HEK293T (cell line): Measurements from ENCODE around the gene EPB41L2.

Experiments used
- CTCF ChIA-PET: fragments of 350-600 bp; formaldehyde crosslinking; extraction: SDS; loops from one replicate; lab custom pipeline; 2021; ENCODE audit warnings: antibody characterized with exemption, inconsistent platforms; lab: Yijun Ruan, JAX
- POLR2A ChIA-PET: fragments of 350-600 bp; formaldehyde crosslinking; extraction: SDS; loops from one replicate; lab custom pipeline; 2020; ENCODE audit warnings: antibody characterized with exemption, inconsistent platforms; lab: Yijun Ruan, JAX
- DNase-seq: peaks from one replicate; pipeline ENCODE4 v3.0.0; 2012; ENCODE audit warnings: mixed read lengths; ENCODE audit errors: extremely low spot score
- ARNT ChIP-seq: fragments of 450-650 bp; IDR thresholded peaks from 2 replicates; pipeline ENCODE4 v1.6.1; 2017; ENCODE audit warnings: mild to moderate bottlenecking
- BHLHE40 ChIP-seq: fragments of 450-650 bp; IDR thresholded peaks from 2 replicates; pipeline ENCODE4 v1.6.1; 2016; ENCODE audit warnings: mild to moderate bottlenecking, moderate library complexity, borderline replicate concordance
- CTBP1 ChIP-seq: fragments of 450-650 bp; IDR thresholded peaks from 2 replicates; pipeline ENCODE4 v1.6.1; 2016; ENCODE audit warnings: borderline replicate concordance
- ELF4 ChIP-seq: fragments of 450-650 bp; IDR thresholded peaks from 2 replicates; pipeline ENCODE4 v1.6.1; 2017; ENCODE audit warnings: antibody characterized with exemption
- FOXA1 ChIP-seq: fragments of 450-650 bp; IDR thresholded peaks from 2 replicates; pipeline ENCODE4 v1.6.1; 2016; ENCODE audit warnings: mild to moderate bottlenecking
- FOXK2 ChIP-seq: fragments of 450-650 bp; IDR thresholded peaks from 2 replicates; pipeline ENCODE4 v1.6.1; 2016; ENCODE audit warnings: mild to moderate bottlenecking
- FOXM1 ChIP-seq: fragments of 450-650 bp; IDR thresholded peaks from 2 replicates; pipeline ENCODE4 v1.6.1; 2017; ENCODE audit warnings: mild to moderate bottlenecking, borderline replicate concordance
- HDGF ChIP-seq: fragments of 450-650 bp; IDR thresholded peaks from 2 replicates; pipeline ENCODE4 v1.6.1; 2017; ENCODE audit warnings: antibody characterized with exemption, borderline replicate concordance
- L3MBTL2 ChIP-seq: fragments of 450-650 bp; conservative IDR thresholded peaks from 2 replicates; pipeline ENCODE4 v1.6.1; 2016; ENCODE audit warnings: mild to moderate bottlenecking
- LEF1 ChIP-seq: fragments of 450-650 bp; IDR thresholded peaks from 2 replicates; pipeline ENCODE4 v1.6.1; 2017; ENCODE audit warnings: mild to moderate bottlenecking, borderline replicate concordance
- NFRKB ChIP-seq: fragments of 450-650 bp; IDR thresholded peaks from 2 replicates; pipeline ENCODE4 v1.6.1; 2016; ENCODE audit warnings: mild to moderate bottlenecking, moderate library complexity
- SP1 ChIP-seq: fragments of 450-650 bp; IDR thresholded peaks from 2 replicates; pipeline ENCODE4 v1.6.1; 2017
- SUZ12 ChIP-seq: fragments of 450-650 bp; IDR thresholded peaks from 2 replicates; pipeline ENCODE4 v1.6.1; 2016; ENCODE audit warnings: mild to moderate bottlenecking
- TARDBP ChIP-seq: fragments of 450-650 bp; IDR thresholded peaks from 2 replicates; pipeline ENCODE4 v1.6.1; 2016
- ZNF384 ChIP-seq: fragments of 450-650 bp; IDR thresholded peaks from 2 replicates; pipeline ENCODE4 v1.6.1; 2016
- TF ChIP-seq, protein P1 (sequence below): fragments of 450-650 bp; IDR thresholded peaks from 2 replicates; pipeline ENCODE4 v1.6.1; 2016

Gene EPB41L2

DNA sequence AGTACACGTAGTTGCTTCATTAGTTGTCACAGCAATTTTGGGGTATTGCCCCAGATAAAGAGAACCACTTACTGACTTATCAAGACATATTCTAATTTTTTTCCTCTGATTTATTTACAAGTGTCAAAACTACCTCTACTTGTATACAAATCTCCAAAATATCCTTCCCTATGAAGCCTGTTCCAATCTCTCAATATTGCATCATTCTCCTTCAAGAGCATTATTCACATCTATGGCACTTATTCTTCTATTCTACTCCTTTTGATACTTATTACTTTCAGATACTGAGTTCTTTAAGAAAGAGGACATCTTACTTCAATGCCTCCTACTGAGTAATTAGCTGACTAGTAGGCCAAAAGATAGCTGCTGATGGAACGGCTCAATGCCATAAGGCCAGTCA lies 130.6 kb downstream of the EPB41L2 start:
- DNase-seq: no peak
- ChIA-PET POLR2A (no interaction called here), CTCF (no interaction called here)

DNA sequence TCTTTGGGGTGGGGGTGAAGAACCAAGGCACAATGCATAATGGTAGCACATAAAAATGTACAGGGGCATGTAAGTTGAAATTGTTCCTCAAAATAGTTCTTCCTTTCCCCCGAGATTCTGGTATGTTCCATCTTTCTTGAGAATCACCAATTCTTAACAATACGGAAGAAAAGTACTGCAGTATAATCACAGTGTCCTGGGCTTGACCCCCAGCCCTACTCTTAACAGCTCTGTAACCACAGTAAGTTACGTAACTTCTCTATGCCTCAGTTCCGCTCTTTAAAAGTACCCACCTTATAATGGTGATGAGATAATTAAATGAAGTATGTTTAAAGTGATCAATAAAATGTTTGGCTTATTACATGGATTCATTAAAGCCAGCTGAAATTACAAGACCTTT lies 131.4 kb downstream of the EPB41L2 start:
- no peak for DNase-seq
- ChIA-PET CTCF (no interaction called here), POLR2A (no interaction called here)
- no peak for TF ChIP-seq L3MBTL2
- TF ChIP-seq CTBP1: no peak
- TF ChIP-seq LEF1: no peak
- TF ChIP-seq FOXM1: no peak
- TF ChIP-seq TARDBP: no peak
- no peak for TF ChIP-seq FOXK2
- TF ChIP-seq SP1: no peak
- TF ChIP-seq FOXA1: no peak
- no peak for TF ChIP-seq NFRKB
- TF ChIP-seq ARNT: no peak
- TF ChIP-seq SUZ12: no peak
- TF ChIP-seq ELF4: no peak
- no peak for TF ChIP-seq ZNF384
- TF ChIP-seq, protein P1, sequence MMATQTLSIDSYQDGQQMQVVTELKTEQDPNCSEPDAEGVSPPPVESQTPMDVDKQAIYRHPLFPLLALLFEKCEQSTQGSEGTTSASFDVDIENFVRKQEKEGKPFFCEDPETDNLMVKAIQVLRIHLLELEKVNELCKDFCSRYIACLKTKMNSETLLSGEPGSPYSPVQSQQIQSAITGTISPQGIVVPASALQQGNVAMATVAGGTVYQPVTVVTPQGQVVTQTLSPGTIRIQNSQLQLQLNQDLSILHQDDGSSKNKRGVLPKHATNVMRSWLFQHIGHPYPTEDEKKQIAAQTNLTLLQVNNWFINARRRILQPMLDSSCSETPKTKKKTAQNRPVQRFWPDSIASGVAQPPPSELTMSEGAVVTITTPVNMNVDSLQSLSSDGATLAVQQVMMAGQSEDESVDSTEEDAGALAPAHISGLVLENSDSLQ: no peak
- no peak for TF ChIP-seq HDGF
- no peak for TF ChIP-seq BHLHE40

More for the DNA sequence above, 130.6 kb downstream of the EPB41L2 start:
- no peak for TF ChIP-seq TARDBP
- TF ChIP-seq, protein P1: no peak
- no peak for TF ChIP-seq L3MBTL2
- TF ChIP-seq ARNT: no peak
- TF ChIP-seq NFRKB: no peak
- no peak for TF ChIP-seq ELF4
- no peak for TF ChIP-seq ZNF384
- no peak for TF ChIP-seq FOXK2
- no peak for TF ChIP-seq HDGF
- no peak for TF ChIP-seq SUZ12
- no peak for TF ChIP-seq LEF1
- TF ChIP-seq CTBP1: no peak
- TF ChIP-seq FOXA1: no peak
- no peak for TF ChIP-seq BHLHE40
- no peak for TF ChIP-seq FOXM1
- no peak for TF ChIP-seq SP1

DNA sequence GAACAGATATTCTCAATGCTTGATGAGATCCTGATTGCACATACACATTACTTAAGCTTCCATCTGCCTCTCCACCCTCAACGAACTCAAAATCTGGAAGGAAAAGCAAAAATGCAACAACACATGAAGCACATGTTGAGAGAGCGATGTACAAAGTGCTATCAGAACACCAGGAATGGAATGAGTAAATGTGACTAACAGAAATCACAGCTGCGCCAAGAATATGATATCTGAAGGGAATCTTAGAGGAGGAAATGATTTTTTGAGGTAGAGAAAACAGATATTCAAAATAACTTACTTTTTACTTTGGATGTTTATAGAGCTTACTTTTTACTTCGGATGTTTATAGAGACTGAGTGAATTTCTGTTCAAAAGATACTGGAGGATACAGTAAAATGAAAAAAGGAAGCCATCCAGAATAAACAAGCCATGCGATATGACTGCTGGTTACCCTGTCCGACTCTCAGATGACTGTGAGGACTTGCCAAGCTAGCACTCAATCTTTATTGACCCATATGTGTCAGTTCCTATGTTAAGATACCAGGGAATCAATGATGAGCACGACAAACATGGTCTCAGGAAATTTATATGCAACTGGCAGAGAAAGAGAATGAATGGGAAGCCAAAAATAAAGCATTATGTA lies 133.9 kb downstream of the EPB41L2 start:
- CTCF ChIA-PET: no interaction called here
- no peak for DNase-seq
- TF ChIP-seq ELF4 (no peak), FOXM1 (no peak), L3MBTL2 (no peak), HDGF (no peak), SP1 (no peak), ARNT (no peak), FOXA1 (no peak), BHLHE40 (no peak), NFRKB (no peak), LEF1 (no peak), FOXK2 (no peak), TARDBP (no peak), CTBP1 (no peak), ZNF384 (no peak), SUZ12 (no peak)
- TF ChIP-seq, protein P1: no peak
- POLR2A ChIA-PET: no interaction called here

DNA sequence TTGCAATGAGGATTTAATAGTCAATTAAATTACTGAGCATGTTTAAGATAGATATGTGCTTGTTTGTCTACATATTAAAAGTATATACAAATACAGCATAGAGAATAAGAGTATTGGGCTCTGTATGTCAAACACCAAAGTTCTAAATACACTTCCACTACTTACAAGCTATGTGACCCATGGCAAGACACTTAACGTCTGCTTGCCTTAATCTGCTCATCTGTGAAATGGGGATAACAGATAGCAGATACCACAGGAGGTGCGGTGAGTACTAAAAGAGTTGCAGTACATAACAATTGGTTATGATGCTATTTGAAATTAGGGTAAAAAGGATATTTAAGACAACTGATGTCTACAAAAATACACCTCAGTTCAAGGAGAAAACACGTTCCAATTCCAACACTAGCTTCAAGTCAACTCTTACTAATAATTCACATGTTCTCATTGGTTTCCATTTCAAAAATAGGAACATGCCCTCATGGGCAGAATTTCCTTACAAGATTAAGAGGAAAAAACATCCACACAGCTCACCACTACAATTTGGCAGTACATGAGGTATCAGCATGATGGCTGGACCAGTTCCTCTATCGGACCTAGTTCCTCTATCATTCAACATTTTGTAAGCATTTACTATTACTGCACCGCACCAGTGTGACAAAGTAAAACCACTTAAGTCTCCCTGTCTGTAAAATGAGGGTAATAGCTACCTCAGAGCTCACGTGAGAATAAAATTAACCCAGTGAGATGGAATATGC lies 134.7 kb downstream of the EPB41L2 start:
- CTCF ChIA-PET: no interaction called here
- no peak for DNase-seq
- POLR2A ChIA-PET: no interaction called here
- TF ChIP-seq FOXA1 (no peak), LEF1 (no peak), TARDBP (no peak), CTBP1 (no peak), SUZ12 (no peak), NFRKB (no peak), HDGF (no peak), L3MBTL2 (no peak), ELF4 (no peak), FOXM1 (no peak), BHLHE40 (no peak), ARNT (no peak), SP1 (no peak), FOXK2 (no peak)
- TF ChIP-seq, protein P1: no peak

DNA sequence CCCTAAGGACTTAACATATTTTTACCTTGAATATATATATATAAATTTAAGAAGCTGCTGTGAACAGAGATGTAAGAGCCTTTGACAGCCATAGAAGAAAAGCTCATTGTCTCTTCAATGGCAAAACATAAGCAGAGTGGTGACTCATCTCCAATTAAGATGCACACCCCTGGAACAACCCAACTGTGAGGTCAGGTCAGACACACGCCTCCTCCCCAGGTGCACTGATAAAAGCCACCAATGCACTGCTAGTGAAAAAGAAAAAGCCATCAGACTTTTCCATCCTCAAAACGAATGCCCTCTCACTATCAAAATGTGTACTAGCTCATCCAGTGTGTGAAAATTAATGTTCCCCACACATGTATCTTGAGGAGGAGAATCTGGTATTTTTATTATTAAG lies 135.7 kb downstream of the EPB41L2 start:
- ChIA-PET POLR2A (no interaction called here), CTCF (no interaction called here)
- no peak for TF ChIP-seq SUZ12
- TF ChIP-seq, protein P1: peak; percentile 39; the same call in 1 of the 2 replicates
- DNase-seq: peak; percentile 27
